Left colon (tissue), 2 donors: ENCODE results near the gene CHST12. TPM values are rescaled to one million over a fixed set of nuclear protein-coding genes. Genes with fewer than 3 reads are reported as not detected.
"Not testable (repeated sequence)": the region's sequence is repeated elsewhere in the genome, so short reads cannot be mapped to it uniquely, and the experiment has no call there.

ENCODE experiments used
- ATAC-seq: fragments of 200-7000 bp; cut with Tn5 transposase; one replicate; pipeline ENCODE4 v1.9.1; 2020; ENCODE audit warnings: mild to moderate bottlenecking, moderate library complexity
- DNase-seq, 2 donors: peaks; one replicate each; pipeline ENCODE4 v3.0.0-alpha.2; 2020
- intact Hi-C, 2 donors: fragments of 100-400 bp; cut with DNase I in 1 of 2; cut with micrococcal nuclease in 1 of 2; formaldehyde crosslinking; loops; one replicate each; pipeline versions ENCODE4 v1.11.2 to v1.14.0; 2022; cut with DNase I, micrococcal nuclease
- total RNA-seq, 2 donors: library from RNA; stranded (reverse); fragmentation: NEBNext Ultra II Directional; extraction: Animal tissue kit (Norgen Biotek cat#: 25700); gene quantifications; one replicate each; pipeline ENCODE4 v1.2.1, GENCODE V29; 2021
- donor health status: DM: no; HTN: no; CAD: no.
- donor health status: DM: yes; HTN: yes; CAD: no.

CHST12 gene
- total RNA-seq, 2 donors from 2014 or later: 11.5 to 12.6 TPM

DNA sequence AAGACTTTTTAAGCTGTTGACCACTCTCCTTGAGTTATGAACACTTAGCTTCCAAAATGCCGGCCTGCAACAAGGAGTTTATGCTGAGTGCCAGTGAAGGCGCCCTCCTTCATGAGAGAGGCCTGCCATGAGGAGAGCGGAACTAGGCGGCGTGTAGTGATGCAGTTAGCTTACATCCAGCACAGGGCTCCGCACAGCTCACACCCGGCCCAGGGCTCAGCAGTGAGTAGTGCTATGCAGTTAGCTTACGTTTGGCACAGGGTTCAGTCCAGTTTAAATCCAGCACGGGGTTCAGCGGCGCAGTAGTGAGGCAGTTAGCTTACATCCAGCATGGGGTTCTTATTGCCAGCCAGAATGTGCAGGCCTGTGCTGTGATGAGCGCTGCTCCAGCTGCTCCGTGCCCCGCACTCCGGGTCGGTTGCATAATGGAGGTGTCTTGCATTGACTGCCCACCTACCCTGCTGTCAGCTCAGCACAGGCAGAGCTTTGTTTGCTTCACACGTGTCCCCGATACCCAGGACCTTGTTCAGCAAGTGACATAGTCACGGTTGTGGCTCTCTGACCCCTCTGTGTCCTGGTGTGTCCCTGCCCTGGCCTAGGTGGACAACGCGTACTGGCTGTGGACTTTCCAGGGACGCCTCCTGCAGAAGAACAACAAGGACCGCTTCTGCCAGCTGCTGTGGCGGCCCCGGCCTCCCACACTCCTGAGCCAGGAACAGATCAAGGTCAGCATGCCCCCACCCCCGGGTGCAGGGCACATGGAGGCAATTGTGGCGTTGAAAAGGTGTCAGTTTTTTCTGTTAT is 26.9 kb upstream of the CHST12 start:
- intact Hi-C loops: no loop called here
- DNase-seq: no peak
- no peak for ATAC-seq

DNA sequence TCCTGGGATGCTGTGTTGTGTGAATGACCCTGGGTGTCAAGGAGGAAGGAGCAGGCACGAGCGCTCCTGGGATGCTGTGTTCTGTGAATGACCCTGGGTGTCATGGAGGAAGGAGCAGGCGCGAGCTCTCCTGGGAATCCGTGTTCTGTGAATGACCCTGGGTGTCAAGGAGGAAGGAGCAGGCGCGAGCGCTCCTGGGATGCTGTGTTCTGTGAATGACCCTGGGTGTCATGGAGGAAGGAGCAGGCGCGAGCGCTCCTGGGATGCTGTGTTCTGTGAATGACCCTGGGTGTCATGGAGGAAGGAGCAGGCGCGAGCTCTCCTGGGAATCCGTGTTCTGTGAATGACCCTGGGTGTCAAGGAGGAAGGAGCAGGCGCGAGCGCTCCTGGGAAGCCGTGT is 25.9 kb upstream of the CHST12 start:
- intact Hi-C loops, ATAC-seq, DNase-seq: not testable (repeated sequence)

DNA sequence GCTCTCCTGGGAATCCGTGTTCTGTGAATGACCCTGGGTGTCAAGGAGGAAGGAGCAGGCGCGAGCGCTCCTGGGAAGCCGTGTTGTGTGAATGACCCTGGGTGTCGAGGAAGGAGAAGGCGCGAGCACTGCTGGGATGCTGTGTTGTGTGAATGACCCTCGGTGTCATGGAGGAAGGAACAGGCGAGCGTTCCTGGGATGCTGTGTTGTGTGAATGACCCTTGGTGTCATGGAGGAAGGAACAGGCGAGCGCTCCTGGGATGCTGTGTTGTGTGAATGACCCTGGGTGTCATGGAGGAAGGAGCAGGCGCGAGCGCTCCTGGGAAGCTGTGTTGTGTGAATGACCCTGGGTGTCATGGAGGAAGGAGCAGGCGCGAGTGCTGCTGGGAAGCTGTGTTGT is 25.3 kb upstream of the CHST12 start:
- DNase-seq, intact Hi-C loops, ATAC-seq: not testable (repeated sequence)

DNA sequence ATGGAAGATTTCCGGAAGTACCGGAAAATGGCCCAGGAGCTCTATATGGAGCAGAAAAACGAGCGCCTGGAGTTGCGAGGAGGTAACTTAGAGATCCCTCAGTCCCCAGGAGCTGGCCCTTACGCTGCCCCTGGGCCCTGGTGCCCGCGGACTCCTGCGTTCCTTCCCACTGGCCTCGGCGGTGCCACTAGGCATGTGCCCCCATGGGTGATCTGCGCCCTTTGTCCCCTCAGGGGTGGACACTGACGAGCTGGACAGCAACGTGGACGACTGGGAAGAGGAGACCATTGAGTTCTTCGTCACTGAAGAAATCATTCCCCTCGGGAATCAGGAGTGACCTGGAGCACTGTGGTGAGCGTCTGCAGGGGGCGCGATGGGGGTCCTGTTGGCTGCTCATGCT is 24.2 kb upstream of the CHST12 start:
- intact Hi-C loops: no loop called here
- DNase-seq (no peak), ATAC-seq (no peak)

DNA sequence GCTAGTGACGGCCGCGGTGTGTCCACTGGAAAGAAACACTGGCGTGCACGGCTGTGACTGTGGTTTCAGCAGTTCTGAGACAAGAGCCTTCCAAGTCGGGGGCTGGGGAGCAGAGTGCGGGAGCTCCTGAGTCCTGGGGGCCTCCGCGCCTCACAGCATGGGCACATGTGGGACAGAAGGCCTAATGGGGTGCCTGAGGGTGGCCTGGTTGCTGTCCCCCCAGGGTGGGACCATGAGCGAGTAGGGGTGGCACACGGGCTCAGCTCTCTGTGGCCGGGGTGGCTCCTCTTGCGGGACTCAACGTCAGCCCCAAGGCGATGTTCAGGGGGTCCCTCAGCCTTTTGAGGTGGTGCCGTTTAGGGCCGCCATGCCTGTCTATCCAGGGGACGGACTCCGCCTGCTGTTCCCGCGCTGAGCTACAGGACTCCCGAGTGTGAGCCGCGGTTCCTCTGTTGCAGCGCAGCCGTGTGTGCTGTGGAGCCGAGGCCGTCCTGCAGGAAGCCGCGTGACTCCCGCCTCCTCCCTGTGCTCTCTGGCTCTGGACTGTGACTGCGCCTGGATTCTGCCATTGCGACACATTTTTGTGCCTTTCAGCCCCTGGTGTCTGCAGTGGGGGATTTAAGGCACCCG is 23.5 kb upstream of the CHST12 start:
- no peak for DNase-seq
- intact Hi-C loops: no loop called here
- peak; percentile 14 for ATAC-seq

DNA sequence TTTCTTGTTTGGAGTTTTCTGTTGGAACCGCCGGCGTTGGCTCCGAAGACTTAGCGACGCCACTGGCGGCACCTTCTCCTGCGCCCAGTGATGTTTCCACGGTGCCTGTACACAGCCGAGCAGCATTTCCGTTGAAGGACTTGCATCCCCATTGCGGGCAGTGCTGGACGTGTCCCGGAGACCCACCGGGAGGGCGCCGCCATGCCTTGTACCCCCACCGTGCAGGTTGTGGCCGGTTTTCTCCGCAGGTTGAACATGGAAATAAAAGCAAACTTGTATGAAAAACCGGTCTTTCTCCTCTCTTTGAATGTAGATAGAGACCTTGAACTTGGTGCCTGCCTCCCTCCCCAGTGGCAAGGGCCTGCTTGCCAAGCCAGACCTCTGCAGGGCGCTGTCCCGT is 22.9 kb upstream of the CHST12 start:
- ATAC-seq: no peak
- intact Hi-C loops: no loop called here
- DNase-seq: no peak

DNA sequence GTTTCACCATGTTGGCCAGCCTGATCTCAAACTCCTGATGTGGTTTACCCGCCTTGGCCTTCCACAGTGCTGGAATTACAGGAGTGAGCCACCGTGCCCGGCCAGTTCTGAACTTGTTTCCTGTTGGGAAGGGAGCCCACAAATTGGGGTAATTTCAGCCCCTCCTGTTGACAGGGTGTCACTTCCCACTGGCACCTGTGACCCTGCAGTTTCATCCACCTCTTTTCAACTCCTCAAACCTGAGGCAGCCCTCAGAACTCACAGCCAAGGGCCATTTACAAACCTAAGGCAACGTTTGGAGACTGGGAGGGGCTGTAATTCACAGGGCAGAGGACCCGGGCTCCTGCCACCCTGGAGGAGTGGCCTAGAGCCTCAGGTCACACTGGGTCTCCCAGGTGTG is 22.2 kb upstream of the CHST12 start:
- ATAC-seq (peak; percentile 18), DNase-seq (no peak)
- intact Hi-C loops: no loop called here

DNA sequence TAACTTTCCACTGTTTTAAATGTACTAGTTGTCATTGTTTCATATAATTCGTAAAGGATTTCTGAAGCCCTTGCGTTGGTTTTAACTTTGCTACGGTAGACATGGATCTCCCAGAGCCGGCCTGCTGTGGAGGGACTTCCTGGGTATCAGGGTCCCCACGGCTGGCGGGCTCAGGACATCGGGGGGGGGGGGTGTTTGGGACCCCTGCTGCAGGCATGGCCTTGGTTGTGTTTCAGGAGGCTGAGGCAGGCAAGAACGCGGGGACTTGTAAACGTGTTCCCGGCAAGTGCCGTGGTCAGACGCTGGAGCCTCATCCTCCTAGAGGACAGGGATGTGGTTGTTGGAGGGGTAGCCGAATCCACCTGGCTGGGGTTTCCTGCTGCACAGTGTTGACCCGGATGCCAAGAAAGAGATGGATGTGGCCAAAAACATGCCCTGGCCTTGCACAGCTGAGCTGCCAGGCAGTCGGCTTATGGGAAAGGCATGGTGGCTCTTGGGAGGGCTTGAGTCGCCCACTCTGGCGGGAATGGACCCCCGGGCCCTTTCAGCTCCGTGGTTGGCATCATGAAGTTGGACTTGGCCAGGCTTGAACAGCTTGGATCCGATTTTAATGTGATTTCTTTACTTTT is 21.4 kb upstream of the CHST12 start:
- intact Hi-C loops: no loop called here
- ATAC-seq (no peak), DNase-seq (no peak)

DNA sequence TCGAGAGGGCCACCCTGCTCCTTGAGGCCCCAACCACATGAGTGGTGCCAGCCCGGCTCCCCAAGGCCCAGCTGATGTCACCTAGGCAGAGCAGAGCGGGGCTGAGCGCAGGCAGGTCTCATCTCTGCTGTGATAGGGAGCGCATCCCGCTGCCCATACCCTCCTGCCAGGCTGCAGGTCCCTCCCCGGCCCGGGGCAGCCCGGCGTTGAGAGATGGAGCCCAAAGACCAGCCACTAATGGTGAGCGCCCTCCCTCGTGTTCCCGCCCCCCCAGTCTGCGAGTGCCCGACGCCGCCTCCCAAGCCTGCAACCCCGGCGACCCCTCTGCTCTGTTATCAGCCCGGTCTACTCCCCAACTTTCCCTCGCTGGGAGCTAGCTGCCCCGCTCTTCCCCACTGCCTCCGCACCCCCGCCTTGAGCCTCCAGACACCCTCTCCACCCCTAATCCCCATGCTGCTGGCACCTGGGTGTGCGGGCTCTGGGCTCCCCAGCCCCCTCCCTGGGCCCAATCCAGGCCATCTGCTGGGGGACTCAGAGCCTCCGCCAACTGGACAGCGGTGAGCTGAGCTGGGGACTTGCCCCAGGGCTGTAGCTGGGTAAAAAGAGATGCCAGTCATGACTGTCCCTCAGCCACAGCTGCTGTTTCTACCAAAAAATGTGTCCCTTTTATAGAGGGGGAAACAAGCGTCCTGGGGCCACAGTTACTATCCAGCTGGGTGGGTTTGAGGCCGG is 19.7 kb upstream of the CHST12 start:
- ATAC-seq (peak; percentile 7), DNase-seq (no peak)
- intact Hi-C loops: no loop called here

DNA sequence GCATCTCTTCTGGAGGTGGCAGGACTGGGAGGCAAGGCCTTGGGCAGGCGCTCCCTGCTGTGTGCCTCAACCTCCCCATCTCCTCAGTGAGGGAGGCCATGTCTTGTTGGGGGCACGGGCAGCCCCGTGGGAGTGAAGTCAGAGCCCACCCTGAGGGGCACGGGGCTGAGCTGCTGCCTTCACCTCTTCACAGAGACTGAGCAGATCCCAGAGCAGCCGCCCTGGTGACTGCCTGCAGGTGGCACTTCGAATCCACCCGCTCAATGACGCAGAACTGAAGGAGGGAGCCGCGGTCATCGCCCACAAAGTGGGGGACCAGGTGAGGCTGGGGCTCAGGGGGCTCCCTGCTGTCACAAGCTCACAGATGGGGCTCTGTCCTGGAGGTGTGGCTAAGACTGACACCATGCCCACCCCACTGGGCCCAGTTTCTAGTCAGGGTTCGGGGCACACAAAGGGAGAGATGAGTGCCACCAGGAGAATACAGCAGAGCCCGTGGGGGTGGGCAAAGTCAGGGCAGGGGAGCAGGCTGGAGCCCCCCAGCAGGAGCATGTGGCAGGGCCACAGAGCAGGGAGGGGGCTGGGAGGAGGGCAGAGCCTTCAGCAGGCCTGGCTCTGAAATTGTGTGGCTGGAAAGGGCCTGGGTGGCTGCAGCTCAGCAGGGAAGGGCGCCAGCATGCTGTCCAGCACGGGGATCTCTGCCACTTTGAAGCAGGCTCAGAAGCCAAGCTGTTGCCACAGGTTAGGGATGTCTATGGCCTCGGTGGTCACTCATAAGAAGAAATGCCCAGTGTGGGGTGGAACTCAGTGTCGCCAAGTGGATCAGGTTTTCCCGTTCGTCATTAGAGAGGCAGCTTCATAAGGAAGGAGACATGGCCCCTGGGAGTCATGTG is 18.8 kb upstream of the CHST12 start:
- ATAC-seq (peak; percentile 22), DNase-seq (no peak)
- intact Hi-C loops: no loop called here

DNA sequence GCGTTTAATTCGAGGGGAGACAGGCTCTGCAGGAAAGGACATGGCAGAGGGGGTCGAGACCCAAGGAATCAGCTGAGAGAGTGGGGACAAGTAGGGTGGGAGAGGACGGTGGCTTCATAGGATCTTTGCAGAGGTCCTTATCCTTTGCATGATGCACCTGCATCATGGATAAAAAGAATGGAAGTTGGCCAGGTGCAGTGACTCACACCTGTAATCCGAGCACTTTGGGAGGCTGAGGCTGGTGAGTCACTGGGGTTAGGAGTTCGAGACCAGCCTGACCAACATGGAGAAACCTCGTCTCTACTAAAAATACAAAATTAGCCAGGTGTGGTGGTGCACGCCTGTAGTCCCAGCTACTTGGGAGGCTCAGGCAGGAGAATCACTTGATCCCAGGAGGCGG is 17.3 kb upstream of the CHST12 start:
- intact Hi-C loops, ATAC-seq, DNase-seq: not testable (repeated sequence)

DNA sequence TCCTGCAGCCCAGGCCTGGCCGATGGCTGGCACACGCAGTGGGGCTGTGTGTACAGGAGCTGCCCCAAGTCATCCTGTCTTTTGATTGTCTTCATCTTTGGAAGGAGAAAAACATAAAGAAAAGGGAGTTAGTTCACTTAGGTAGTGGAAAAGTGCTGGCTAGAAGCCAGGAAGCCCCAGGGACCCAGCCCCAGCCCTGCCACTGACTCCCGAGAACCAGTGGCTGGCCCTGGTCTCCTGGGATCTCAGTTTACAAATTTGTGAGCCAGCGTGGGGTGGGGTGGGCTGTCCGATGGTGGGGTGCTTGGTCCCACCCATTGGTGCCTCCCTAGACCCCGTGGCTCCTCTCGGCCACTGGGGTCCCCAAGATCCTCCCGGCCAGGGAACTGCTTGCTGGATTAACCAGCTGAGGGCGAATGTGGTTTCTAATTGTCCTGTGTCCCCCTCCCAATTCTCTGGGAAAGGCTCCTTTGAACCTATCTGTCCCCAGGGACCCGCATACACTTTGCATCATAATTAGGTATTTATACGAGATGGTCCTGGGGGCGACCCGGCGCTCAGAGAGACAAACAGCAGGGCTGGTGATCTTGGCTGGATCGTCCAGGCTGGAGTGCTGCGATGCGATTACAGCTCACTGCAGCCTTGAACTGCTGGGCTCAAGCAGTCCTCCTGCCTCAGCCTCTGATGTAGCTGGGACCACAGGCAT is 16.3 kb upstream of the CHST12 start:
- intact Hi-C loops: no loop called here
- ATAC-seq (no peak), DNase-seq (no peak)

DNA sequence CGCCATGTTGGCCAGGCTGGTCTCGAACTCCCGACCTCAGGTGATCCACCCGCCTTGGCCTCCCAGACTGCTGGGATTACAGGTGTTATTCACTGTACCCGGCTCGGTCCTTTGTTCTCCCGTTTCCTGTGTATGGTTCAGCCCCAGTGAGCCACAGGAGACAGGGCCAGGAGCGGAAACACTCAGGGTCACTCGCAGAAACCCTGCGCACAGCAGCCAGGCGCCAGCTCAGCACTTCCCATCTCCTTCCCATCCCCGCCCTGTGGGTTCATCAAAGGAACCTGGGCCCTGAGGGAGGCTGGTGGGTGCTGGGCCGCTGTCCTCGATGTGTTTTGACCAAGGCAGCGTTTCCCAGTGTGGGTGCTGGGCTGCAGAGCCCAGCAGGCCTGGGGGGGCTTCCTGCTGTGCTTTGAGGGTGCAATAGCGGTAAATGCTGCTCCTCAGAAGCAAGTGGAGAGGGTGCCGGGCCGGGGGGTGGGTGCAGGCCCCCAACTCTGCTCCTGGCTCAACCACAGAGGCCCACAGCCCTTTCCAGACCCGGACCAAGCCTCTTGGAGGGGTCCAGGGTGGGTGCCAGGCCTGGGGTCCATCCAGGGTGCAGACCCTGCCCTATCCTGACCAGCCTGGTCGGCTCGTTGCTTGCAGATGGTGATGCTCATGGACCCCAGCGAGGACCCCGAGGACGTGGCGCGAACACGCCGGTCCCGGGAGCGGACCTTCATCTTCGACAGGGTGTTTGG is 15.3 kb upstream of the CHST12 start:
- intact Hi-C loops: no loop called here
- DNase-seq (no peak), ATAC-seq (no peak)

DNA sequence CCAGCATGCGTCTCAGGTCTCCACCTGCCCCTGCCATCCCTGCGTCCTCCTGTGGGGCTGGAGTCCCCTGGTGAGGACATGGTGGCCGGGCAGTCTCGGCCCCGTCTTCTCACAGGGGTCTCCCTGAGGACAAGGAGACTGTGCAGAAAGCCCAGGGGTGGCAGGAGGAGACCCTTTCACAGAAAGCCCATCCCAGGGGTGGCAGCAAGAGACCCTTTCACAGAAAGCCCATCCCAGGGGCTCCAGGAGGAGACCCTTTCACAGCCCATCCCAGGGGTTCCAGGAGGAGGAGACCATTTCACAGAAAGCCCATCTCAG is 14.8 kb upstream of the CHST12 start:
- intact Hi-C loops: no loop called here
- ATAC-seq (no peak), DNase-seq (no peak)

DNA sequence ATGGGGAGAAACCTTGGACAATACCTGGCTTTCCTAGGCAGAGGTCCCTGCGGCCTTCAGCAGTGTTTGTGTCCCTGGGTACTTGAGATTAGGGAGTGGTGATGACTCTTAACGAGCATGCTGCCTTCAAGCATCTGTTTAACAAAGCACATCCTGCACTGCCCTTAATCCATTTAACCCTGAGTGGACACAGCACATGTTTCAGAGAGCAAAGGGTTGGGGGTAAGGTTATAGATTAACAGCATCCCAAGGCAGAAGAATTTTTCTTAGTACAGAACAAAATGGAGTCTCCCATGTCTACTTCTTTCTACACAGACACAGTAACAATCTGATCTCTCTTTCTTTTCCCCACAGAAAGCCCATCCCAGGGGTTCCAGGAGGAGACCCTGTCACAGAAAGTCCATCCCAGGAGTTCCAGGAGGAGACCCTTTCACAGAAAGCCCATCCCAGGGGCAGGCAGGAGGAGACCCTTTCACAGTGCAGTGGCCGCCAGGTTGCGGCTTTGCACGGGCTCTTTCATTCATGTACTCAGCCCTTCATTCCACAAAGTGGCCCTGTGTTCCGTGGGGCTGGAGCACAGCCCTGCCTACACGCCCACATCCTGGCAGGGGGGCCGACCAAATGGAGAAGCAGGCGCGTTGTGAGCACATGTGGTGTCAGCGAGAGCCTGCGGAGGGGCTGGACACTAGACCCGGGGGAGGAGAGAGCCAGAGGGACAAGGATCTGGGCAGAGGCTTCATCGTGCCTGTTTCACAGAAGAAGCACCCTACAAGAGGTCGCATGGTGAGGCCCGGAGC is 13.2 kb upstream of the CHST12 start:
- DNase-seq, intact Hi-C loops, ATAC-seq: not testable (repeated sequence)

DNA sequence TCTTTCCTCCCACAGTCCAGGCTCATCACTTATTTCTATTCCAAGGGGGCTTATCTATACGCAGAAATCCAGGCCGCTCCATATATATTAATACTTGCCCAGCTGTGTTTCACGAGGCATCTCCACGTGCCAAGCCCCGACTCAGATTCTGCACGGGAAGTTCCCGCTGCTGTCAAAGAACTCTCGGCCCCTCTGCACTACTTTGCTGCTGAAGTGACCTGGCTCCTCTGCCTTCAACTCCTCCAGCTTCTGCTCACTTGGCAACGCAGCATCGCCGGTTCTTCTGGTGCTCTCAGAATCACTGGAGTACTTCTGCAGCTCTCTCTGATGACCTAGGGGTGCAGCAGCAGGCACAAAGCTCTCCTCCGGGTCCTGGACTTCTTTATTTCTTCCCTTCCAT is 9.7 kb upstream of the CHST12 start:
- DNase-seq (no peak), ATAC-seq (no peak)
- intact Hi-C loops: no loop called here
